Activated effector memory CD4-positive, alpha-beta T cell treated with anti-CD3 and anti-CD28 coated beads, Interleukin-2, amount 50 U/mL, for 16 hours (primary cell): Measurements from ENCODE around the gene CD5L.

Source experiments
- DNase-seq: peaks from one replicate; pipeline ENCODE4 v3.0.0-alpha.2; 2020

The CD5L gene

DNA sequence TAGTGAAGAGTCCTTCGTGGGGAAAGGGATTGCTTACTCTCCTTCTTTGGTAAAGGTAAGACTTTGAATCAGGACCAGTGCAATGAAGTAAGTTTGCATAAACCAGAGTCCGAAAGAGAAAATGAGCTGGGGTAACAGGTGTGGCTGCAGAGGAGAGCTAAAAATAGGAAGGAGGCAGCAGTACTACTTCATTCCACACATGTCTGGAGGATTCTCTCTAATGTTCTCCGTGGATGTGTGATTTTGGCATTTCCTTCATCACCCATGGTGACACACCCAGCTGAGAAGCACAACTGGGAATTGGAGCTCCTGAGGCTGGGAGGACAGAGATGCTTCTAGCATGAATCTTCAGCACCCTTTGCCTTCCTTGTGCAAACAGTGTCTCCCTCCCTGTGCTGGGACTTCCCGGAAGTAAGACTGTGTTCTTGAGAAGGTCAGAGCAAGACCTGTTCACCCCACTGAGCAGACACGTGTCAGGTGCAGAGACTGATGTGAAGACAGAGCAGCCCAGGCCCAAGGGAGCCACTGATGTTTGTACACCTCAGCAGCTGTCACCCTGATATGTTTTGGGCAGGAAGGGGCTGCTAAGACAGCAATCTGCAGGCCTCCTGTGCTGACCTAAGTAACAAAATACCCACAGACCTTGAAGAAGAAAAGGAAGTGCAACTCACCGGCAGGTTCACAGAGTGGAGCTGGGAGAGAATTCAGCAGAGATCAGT lies 35.0 kb downstream of the CD5L start:
- DNase-seq, result no peak

DNA sequence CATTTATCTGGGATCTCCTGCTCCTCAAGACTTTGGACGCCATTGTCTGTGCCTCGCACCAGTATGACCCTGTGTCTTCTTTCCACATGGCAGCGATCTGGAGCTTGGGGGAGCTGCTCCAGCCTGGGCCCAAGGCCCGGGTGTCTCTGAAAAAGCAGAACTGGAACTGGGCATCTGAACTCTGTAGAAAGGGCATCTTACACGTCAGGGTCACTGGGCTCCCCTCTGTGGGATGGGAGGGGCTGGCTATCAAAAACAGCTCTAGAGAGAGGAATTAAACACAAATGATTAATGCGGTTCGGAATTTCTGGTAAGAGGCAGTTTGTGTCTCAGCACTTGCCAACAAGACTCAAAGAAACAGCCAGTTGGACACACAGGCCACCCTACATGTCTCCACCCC lies 37.8 kb downstream of the CD5L start:
- DNase-seq, result no peak

DNA sequence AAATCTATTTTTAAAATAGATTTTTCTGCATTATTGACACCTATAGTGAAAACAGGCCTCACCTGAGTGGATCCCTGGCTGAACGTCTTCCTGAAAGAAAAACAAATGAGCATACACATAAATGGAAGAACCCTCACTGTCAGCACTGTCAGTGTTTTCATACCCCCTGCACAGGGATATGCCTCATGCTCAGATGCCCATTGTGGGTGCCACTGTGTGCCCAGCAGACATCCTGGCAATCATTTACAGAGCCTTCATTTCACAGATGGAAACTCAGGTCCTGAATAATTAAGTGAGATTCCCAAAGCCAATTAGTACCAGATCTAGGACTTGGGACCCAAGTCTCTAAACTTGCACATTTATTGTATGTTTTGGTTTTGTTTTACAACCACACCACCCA lies 41.6 kb downstream of the CD5L start:
- DNase-seq, result no peak

DNA sequence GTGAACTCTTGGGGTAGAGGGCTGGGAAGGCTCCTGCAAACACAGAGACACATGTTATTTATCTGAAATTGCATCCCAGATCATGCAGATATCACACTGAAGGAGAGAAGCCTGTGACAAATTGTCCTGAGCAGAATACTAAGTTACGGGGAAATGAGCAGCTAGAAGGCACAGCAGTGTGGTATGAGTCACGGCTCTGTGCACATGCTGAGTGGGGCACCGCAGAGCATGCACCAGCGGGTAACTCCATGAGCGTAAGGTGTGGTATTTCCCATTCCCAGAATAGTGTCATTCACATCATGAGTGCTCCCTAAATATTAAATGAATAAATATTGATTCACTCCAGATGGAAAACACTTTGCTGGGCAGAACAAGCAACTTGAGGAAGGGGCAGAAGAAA lies 43.4 kb downstream of the CD5L start:
- DNase-seq, result no peak

DNA sequence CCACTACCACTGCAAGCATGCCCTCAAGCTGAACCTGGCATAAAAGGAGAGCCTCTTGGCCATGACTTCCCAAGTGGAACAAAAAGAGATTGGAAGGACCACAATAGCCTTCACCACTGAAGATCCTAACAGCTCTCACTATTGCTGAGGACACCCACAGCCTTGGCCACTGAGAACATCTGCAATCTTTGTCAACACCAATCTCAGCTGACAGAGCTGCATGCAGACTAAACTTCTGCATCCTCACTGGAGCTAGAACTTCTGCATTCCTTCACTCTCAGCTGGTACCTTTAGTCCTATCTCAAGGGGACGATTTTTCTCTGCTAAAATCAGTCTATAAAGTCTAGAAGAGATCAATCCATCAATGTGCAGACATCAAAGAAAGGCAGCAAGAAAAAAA lies 56.4 kb downstream of the CD5L start:
- no peak for DNase-seq

DNA sequence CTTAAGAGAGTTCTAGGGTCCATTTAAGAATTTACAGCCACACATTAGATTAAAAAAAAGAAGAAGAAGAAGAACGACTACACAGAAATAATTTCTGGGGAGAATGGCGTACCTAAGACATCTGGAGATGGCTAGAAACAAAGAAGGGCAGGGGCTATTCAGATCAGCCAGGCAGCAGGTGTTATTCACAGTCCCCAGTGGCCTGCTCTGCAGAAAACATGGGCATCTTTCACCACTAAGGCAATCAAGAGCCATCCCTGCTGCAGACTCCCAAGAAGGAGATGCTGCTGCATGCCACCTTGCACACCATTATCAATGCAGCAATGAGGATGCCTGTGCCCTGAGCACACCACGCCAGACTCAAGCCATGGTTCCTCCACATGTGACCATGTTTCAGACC lies 56.8 kb downstream of the CD5L start:
- no peak for DNase-seq

DNA sequence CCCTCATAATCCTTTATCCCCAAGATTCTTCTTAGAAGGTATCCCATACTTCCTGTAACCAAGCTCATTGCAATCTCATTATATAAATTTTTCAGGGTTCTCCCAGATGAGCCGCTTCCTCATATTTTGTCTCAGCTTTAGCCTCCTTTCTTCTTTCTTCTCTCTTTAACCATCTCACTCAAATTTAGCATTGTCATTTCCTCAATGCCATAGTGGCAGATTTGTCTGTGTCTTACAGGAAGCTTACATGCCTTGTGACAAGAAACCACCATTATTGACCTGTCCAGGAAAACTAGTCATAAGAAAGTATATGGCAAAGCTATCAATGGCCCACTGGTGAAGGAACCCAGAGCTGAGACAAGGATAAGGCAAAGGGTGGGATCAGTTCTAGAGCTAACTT lies 58.7 kb downstream of the CD5L start:
- no peak for DNase-seq

DNA sequence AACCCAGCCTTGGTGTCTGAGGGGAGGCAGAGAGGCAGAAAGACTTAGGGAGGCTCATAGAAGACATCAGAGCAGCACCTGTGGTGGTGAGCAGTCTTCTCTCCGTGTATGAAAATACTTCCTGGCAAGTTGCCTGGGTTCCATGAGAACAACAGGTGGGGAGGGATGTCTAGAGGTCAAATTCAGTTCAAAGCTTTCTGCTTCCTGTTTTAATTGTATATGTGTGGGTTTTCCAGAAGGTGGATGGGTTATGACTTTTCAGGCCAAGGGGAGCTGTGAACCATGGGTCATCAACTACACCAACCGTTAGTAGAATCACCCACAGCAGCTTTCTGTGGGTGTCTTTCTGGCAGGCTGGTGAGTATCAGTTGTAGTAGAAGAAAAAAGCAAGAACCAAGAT lies 60.6 kb downstream of the CD5L start:
- no peak for DNase-seq
